ENCODE results near the gene ZNF521. TPM values are rescaled to one million over a fixed set of nuclear protein-coding genes. Genes with fewer than 3 reads are reported as not detected.

Gene ZNF521
- total RNA-seq, 2 donors from 2014 or later = 29.4 to 34.4 TPM

DNA sequence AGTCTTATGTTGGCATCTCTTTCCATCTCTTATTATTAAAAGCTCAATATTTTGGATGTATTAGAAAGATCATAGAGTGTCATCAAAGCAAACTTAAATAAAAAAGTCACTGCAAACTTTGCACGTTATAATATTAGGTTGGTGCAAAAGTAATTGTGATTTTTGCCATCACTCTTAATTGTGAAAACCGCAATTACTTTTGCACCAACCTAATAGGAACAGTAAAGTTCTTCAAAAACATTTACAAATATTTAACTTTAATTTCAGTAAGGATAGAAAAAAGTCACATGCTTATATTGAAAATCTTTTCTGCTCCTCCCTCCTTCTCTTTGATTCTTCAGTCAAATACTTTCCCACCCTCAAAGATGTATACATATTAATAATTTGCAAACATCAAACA lies 51.5 kb downstream of the ZNF521 start:
- intact Hi-C loops (cut with DNase I) = no loop called here
- ATAC-seq (no peak), DNase-seq (no peak)

DNA sequence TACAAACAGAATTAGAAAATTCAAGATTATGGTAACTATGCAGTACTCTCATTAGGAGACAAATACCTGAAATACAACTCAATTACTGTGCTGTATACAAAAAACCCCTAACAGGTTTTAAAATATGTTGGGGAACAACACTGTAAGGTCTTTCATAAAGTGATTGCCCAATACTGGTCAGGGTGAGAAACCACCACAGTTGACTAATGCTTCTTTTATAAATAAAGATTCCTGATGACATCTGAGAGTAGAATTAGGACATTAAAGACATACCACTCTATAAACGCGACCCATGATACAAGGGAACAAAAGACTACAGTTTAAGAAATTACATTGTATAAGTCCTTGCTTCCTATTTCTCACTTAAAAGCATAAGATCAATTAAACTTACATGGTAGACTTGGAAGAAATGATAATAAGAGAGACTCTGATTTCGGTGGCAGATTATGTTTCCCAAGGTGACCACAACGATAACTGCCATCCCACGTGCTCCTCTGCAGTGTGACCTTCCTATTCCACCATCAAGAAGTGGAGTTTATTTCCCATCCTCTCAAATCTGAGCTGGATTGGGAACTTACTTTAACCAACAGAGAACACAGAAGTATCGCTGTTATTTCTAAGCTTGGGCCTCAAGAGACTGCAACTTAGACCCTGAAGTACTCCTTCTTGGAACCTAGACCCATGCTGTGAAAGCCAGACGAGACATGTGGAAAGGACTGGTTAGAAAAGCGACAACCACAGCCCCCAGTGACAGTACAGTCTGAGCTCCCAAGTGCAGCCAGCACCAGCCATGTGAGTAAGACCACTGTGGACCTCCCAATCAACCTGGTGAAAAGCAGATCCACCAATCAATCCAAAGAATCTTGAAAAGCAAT lies 52.3 kb downstream of the ZNF521 start:
- ATAC-seq (peak; percentile 34 to 58), DNase-seq (no peak)
- intact Hi-C loops (cut with DNase I) = no loop called here

DNA sequence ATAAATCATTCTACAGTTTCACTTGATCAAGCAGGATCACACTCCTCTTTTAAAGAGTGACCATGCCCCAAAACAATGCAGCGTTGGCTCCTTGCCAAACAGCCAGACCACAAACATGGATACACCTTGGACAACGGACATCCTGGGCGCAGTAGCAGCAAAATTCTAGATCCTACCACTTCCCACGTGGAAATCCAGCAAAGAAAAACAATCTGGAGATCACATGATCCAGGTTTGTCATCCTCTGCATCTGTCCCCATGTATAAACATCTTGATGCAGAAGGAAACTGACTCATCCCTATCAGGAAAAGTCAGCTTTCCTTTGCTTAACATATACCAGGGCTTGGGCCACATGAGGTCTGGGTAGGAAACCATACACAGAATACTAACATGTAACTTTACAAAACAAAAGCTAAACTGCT lies 53.1 kb downstream of the ZNF521 start:
- intact Hi-C loops (cut with DNase I) = no loop called here
- DNase-seq (peak; percentile 68), ATAC-seq (peak; percentile 57 to 85)

DNA sequence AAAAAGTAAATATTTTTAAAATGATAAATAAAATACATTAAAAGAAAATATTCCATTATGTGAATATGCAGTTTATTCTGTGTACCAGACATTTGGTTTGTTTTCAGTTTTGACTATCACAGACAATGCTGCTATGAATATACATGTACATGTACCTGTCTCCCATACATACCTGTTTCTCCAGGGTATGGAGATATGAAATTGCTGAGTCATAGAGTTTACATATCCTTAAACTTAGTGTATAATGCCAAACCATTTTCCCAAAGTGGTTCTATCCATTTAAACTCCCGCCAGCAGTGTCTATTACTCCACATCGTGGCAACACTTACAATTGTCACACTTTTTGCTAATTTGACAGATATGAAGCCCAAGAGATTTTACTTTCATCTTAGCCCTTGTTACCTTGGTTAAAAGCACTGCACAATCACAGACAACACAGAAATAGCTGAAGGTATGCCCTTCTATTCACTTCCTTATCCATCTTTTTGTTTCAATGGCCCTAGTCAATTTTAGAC lies 56.3 kb downstream of the ZNF521 start:
- ATAC-seq = no peak
- intact Hi-C loops (cut with DNase I) = no loop called here
- no peak for DNase-seq

DNA sequence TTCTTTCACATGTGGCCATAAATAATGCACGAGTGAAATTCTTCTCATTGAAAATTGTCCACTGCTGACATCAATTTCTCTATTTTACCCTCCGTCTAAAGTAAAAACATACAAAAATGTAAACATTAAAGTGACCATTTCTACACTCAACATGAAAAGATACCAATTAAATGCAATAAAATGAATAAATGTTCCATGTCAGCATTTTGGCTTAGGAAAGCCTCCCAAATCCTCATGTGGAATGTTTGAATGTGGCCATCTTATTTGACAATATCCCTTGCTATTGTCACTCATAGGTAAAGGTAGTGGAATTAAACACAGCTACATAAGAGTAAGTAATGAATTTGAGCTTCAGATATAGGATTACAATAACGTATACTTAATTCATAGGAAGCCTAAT lies 60.8 kb downstream of the ZNF521 start:
- ATAC-seq (no peak), DNase-seq (no peak)
- intact Hi-C loops (cut with DNase I) = no loop called here

DNA sequence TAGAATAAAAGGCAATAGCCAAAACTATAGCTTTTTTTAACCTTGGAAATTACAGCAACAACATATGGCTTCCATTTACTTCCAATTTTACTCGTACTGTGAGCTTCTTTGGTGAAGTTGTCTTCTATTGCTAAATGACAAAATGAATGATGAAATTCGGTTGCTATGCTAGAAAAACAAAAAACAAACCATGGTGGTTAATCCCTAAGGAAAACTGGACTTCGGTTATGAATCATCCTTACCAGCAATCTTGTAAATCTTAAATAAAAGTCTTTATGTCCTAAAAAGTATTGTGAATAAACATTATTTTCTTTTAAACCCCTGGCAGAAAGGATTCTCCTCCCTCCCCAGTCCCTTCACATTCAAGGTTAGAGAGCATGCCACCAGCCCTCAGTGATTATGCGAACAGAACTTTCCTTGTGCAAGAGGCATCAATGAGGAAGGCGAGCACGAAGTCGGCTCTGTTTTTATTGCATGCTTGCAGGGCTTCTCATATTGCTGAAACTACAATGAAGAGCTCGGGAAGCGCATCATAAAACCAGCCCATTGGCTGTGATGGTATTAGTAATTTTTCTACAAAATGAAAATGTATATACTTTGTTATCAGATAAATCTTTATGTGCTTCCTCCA lies 62.9 kb downstream of the ZNF521 start:
- ATAC-seq (peak in 1 of 2 donors; percentile 20), DNase-seq (no peak)
- intact Hi-C loops (cut with DNase I) = no loop called here

DNA sequence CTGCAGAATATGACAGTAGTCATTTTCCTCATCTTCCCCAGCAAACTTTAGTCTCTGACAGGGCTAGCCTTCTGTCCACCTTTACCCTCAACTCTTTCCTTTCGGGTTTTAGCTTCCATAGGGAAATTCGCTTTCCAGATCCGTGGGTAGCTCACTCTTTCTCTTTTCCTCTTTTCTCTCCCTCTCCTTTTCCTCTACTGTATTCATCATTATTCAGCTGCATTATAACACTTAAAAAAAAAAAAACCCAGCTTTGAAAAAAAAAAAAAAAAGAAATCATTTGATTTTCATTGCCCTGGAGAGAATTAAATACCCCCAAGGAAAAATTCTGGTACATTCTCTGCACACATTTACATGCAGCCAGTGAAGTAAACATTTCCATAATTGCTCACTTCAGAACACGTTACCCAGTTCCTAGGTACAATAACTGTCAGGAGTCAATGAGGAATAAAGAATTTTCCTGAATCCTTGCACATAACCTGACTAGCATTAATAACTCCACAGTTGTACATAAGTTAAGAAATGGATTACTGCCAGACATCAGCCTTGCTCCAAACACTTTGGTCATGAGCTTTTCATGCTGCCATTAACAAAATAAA lies 63.5 kb downstream of the ZNF521 start:
- DNase-seq (no peak), ATAC-seq (no peak)
- intact Hi-C loops (cut with DNase I) = no loop called here

DNA sequence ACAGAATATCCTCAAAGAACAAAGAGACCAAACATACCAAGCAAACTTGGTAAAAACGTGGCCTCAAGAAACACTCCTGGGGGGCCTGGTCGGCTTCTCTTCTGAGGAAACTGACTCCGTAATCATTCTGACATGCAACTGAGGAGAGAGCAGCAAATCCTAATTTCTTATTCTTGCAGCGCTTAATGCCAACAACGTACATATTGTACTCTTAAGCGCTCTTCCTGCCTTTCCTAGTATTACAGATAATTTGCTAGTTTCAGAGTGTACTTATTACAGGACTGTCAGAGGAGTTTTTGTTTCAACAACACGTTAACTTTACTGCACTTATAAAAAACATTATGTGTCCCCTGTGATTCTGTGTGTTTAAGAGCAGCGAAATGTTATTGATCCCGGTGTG lies 64.9 kb downstream of the ZNF521 start:
- intact Hi-C loops (cut with DNase I) = no loop called here
- DNase-seq (no peak), ATAC-seq (no peak)

DNA sequence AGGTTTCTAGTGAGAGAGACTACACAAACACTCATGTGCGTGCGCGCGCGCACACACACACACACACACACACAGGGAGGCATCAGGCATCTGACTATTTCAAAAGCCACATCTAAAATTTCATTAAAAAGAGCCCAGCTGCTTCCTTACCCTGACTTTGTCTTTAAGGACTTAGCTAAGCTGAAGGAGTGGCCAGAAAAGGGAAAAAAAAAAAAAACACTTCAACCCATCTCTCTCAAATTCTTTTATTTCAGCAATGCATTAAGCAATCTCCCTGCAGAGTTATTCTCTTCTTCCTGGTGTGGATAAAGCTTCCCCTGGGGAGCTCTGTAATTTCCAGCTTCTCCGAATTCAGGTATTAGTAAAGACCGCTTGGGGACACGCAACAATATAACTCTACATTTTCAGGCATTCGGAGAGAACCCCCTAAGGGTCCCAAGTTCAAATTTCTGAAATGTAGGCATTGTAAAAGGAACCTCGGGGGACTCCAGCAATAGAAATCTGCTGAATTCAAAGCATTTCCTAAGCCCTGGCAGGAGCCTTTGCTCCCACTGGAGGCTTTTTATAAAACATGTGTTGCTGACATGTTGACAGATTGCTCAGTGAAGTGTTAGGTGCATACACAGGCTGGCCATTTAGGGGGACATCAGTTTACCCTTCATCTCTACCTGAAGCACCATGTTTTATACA lies 67.0 kb downstream of the ZNF521 start:
- peak; percentile 75 to 83 for ATAC-seq
- intact Hi-C loops (cut with DNase I) = loop anchor here in 1 of 2 donors (2.0 kb wide), 1 partner anchor 66 kb away; no protein-coding TSS in a partner anchor
- peak; percentile 31 for DNase-seq

DNA sequence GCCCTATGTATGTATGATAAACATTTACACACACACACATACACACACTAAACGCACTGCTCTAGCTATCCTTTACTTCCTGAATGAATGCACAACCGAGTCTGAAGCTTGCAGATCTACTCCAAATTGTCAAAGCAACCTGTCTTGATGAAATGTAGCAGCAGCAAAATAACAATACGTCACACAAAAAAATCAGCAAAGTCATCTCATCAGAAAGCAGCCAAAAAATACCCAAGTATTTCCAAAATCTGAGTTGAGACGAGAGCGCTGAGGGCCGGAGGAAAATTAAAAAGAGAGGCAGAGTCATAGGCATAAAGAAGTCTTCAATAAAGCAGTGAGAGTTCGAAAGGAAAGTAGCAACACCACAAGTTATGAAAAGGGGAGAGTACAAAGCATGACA lies 67.7 kb downstream of the ZNF521 start:
- ATAC-seq (no peak), DNase-seq (no peak)
- intact Hi-C loops (cut with DNase I) = loop anchor here in 1 of 2 donors (2.0 kb wide), 1 partner anchor 67 kb away; no protein-coding TSS in a partner anchor

DNA sequence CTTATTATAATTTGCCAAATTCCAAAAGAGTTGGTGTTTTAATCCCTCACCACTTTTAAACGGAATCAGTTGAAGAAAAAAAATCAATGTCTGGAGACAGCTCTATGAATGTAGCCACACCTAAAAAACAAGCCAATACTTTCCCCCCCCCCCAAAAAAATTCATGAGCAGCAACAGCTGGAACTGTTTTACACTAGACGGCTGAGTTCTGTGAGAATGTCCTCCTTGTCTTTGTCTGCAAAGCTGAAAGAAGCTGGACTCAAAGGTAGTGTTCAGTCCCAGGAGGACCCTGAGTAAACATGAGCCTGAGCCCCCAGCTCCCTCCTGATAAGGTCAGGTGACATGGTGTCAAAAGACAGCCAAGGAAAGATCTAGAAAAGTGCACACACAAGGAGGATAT lies 68.2 kb downstream of the ZNF521 start:
- DNase-seq = no peak
- intact Hi-C loops (cut with DNase I) = loop anchor here in 1 of 2 donors (2.0 kb wide), 1 partner anchor 67 kb away; no protein-coding TSS in a partner anchor
- ATAC-seq = no peak

DNA sequence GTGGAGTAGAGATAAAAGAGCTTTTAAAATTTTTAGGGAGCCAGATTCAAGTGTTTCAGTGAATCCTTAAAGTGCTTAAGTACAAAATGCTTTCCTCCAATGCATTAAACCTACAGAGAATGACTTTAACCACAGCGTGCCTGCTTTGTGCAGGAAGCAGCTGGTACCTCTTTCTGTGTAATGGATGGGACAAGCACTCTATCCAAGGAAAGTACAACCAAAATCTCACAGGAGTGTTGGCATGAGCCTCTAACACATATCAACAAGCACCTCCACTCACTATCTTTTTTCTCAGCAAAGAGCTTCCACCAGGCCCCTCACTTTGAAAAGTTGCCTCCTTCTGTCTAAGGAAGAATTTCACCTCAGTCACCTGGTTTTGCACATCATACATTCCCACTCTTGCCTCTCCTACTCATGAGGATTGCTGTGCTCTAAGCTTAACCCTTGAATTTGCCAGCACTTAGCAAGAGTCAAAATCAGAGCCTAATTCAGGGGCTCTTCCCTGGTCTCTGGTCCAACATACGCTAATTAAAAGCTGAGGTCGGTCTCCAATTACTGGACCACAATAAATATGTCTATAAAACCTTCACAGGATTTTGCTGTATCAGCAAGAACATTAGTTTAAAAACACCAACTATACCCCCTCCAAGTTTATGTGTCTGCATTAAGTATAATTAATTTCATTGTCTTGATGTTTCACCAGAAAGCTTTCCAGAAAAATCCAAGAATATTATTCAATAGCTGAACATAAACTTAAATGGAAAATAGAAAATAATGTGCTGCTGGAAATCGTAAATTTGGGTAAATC lies 68.9 kb downstream of the ZNF521 start:
- ATAC-seq (no peak), DNase-seq (no peak)
- intact Hi-C loops (cut with DNase I) = no loop called here

DNA sequence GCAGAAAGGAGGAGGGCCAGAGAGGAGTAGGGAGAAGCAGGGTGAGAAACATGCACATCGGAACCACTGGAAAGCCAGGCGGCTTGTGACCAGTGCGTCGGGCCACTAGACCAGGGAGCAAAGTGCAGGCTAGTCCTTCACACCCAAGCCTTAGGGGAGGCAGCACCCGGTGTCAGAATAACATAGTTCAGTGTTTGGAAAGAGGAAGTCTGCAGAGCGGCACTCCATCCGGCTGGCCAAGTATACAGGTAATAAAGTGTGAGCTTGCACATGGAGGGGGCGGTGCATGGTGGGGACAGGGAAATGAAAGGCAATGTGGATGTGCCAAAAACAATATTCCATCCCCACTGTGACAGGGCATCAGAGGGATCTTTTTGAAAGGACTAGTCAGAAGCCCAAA lies 69.7 kb downstream of the ZNF521 start:
- intact Hi-C loops (cut with DNase I) = no loop called here
- peak; percentile 29 for DNase-seq
- ATAC-seq = peak in 1 of 2 donors; percentile 11

DNA sequence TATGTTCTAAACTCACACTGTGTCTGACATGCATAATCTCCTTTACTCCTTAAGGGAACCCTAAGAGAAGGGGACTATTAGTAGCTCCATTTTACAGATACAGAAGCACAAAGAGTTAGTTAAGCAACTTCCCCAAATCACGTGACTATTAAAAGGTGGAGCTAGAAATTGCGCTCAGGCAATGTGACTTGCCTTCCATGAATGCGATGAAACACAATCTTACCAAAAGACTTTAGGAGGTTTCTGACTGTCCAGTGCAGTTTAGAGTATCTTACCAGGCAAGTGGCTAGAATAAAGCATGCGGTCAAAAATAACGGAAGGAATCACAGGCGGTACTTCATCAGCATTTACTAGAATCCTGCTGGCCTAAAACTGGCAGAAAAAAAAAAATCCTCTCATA lies 70.4 kb downstream of the ZNF521 start:
- ATAC-seq = no peak
- DNase-seq = no peak
- intact Hi-C loops (cut with DNase I) = no loop called here

DNA sequence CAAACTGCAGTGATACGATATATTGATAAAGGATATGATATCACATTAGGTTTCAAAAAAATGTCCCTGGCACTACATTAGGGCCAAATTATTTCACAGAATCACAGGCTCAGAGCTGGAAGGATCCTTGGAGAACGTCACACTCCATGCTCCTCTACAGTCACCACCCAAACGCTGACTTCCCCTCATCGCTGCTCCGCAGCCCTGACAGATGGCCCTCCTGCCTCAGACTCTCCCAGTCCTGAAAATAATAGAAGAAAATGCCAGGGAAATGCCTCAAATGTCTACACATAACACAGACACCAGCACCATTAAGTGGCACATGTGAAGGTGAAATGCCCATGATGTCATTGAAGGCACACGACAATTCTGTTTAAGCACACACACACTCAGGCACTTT lies 72.0 kb downstream of the ZNF521 start:
- no peak for ATAC-seq
- intact Hi-C loops (cut with DNase I) = loop anchor here in 1 of 2 donors (5.0 kb wide), 1 partner anchor 38 kb away; no protein-coding TSS in a partner anchor
- no peak for DNase-seq

DNA sequence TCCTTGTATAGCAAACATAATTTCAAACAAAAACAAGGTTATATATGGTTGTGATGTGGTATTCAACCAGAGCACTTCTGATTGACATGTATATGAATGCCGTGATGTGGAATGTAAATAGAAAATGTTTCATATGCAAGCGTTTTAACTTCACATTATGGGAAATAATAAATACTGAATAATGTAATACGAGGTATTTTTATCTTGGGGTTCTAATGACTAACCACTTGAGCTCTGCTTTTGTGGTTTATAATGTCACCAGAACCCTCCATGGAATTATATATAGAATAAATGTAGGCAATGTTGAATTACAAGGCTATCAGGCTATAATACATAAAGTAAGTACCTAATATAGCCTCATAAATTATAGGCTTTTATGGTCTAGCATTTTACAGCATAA lies 72.4 kb downstream of the ZNF521 start:
- ATAC-seq (no peak), DNase-seq (no peak)
- intact Hi-C loops (cut with DNase I) = loop anchor here in 1 of 2 donors (5.0 kb wide), 1 partner anchor 37 kb away; no protein-coding TSS in a partner anchor

DNA sequence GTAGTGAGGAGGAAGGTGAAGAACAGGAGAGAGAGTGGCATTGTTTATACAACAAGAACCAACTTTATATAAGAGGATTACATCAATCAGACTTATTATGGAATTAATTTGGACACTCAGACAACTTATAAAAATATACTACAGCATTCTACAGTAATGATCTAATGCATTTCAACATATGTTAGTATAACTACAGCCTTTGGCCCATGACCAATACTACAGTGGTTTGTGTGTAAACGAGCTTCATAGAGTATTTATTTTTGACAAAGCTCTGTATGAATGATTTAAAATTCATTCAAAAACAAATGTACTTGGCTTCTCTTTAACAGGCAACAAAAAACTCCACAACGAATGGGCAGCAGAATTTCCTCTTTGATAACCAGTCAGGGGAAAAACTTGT lies 72.8 kb downstream of the ZNF521 start:
- no peak for ATAC-seq
- intact Hi-C loops (cut with DNase I) = loop anchor here in 1 of 2 donors (5.0 kb wide), 1 partner anchor 37 kb away; no protein-coding TSS in a partner anchor

DNA sequence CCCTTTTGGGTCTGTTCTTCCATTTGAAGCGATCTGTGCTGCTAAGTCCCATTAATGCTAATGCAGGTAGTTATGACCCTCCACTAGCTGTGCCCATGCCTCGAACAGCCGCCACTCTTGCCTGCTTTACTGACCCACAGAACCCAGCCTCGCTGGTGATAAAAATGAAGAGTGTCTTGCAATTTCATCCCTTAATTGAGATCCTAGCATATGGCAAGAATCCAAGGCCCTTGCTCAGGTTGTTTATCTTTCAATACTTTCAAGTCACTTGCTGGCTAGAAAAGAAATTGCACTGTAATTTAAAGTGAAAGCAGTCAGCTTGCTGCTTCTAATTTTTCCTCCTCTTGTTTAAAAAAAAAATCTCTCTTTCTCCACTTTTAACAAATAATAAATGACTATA lies 73.6 kb downstream of the ZNF521 start:
- ATAC-seq = no peak
- intact Hi-C loops (cut with DNase I) = loop anchor here in 1 of 2 donors (5.0 kb wide), 1 partner anchor 36 kb away; no protein-coding TSS in a partner anchor
- DNase-seq = no peak

More for the DNA sequence above, 72.8 kb downstream of the ZNF521 start:
- DNase-seq = no peak
